Measurements from ENCODE around the gene SLC7A8.
A peak's percentile ranks its signal among the peaks of the same experiment; 100 is the strongest.

SLC7A8 gene

GRCh38 chr14:23160924-23161522, 22.4 kb downstream of the SLC7A8 start:
- peak; percentile 67 for DNase-seq (ENCODE audit: low read depth)
- H3K4me3 ChIP-seq (ENCODE audit: low read depth, low read length): no peak overlapping the region
- TF ChIP-seq, protein P1, sequence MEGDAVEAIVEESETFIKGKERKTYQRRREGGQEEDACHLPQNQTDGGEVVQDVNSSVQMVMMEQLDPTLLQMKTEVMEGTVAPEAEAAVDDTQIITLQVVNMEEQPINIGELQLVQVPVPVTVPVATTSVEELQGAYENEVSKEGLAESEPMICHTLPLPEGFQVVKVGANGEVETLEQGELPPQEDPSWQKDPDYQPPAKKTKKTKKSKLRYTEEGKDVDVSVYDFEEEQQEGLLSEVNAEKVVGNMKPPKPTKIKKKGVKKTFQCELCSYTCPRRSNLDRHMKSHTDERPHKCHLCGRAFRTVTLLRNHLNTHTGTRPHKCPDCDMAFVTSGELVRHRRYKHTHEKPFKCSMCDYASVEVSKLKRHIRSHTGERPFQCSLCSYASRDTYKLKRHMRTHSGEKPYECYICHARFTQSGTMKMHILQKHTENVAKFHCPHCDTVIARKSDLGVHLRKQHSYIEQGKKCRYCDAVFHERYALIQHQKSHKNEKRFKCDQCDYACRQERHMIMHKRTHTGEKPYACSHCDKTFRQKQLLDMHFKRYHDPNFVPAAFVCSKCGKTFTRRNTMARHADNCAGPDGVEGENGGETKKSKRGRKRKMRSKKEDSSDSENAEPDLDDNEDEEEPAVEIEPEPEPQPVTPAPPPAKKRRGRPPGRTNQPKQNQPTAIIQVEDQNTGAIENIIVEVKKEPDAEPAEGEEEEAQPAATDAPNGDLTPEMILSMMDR (IDR thresholded peaks at IDR 0.05; ENCODE audit: control insufficient read depth, extremely low read depth, insufficient read depth): no peak

DNA sequence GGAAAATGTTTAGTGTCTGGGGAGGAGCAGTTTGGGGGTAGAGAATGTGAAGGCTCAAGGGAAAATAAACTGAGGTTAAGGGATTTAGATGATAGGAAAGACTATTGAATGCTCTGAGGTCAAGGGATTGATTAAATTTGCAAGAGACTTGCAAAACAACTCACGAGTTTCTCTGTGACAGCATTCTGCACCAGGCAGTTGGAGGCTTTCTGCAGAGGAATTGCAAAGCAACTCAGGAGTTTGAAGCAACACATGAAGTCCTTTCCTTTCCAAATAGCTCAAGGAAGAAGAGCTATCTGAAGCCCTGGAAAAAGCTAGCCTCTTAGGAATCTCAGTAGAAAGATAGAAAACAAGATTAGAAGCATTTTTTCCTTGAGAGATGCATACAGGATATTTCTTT, 23.9 kb downstream of the SLC7A8 start:
- TF ChIP-seq, protein P1 (IDR thresholded peaks at IDR 0.05; ENCODE audit: control insufficient read depth, extremely low read depth, insufficient read depth): no peak

GRCh38 chr14:23158779-23159178, 24.7 kb downstream of the SLC7A8 start:
- H3K4me3 ChIP-seq (ENCODE audit: low read depth, low read length): no peak overlapping the region
- DNase-seq (ENCODE audit: low read depth): no peak
- TF ChIP-seq, protein P1 (IDR thresholded peaks at IDR 0.05; ENCODE audit: control insufficient read depth, extremely low read depth, insufficient read depth): no peak

More for the DNA sequence above, 23.9 kb downstream of the SLC7A8 start:
- DNase-seq (ENCODE audit: low read depth): no peak
- no peak overlapping the region for H3K4me3 ChIP-seq (ENCODE audit: low read depth, low read length)

DNA sequence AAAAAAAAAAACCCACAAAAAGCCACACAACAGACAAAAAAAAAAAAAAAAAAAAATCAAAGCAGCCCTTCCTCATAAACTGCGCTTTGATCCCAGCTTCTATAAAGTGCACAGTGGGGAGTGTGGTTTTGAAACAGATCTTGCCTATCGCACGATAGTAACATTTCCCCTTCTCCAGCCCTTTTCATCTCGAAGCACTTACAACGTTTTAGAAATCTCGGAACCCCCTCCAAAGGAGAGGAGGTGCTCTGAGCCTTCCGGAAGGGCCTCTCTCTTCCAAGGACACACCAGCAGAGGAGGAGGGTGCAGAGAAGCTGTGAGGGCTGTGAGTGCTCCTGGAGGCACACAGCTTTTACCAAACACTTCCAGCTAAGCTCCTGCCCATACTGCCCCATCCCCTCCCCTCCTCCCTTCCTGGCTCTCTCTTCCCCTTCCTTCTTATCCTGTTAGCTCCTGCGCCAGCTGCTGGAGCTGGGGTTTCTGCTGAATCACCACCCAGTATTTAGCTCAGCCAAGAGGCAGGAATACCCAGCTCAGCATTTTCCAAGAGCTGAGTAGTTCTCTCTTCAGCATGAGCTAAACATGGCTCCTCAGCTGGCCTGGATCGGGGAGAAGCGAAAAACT, 28.4 kb downstream of the SLC7A8 start:
- DNase-seq (ENCODE audit: low read depth): peak; percentile 81
- TF ChIP-seq, protein P1 (IDR thresholded peaks at IDR 0.05; ENCODE audit: control insufficient read depth, extremely low read depth, insufficient read depth): no peak
- no peak overlapping the region for H3K4me3 ChIP-seq (ENCODE audit: low read depth, low read length)

- peak; percentile 96 for DNase-seq (ENCODE audit: low read depth)
- TF ChIP-seq, protein P1 (IDR thresholded peaks at IDR 0.05; ENCODE audit: control insufficient read depth, extremely low read depth, insufficient read depth): no peak
- peak overlapping the region; percentile 42 for H3K4me3 ChIP-seq (ENCODE audit: low read depth, low read length)
These were observed 29.3 kb downstream of the SLC7A8 start for GRCh38 chr14:23153851-23154796.

DNA sequence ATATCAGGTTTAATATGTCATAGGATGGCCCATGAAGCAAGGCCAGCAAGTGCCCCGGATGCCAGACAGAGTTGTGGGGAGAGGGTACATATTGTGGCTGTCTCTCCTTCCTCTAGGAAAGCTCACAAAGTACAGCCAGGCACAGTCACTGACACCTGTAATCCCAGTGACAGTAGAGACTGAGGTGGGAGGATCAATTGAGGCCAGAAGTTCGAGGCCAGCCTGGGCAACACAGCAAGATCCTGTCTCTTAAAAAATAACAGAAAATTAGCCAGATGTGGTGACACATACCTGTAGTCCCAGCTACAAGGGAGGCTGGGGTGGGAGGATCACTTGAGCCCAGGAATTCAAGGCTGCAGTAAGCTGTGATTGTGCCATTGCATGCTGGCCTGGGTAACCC, 32.1 kb downstream of the SLC7A8 start:
- DNase-seq (ENCODE audit: low read depth): no peak
- TF ChIP-seq, protein P1 (IDR thresholded peaks at IDR 0.05; ENCODE audit: control insufficient read depth, extremely low read depth, insufficient read depth): no peak
- no peak overlapping the region for H3K4me3 ChIP-seq (ENCODE audit: low read depth, low read length)

Data from LNCaP clone FGC (cell line).